DMS79 (cell line): Measurements from ENCODE around the gene WIPF2.
"Not testable (repeated sequence)": the region's sequence is repeated elsewhere in the genome, so short reads cannot be mapped to it uniquely, and the experiment has no call there.

Experiments used
- DNase-seq: peaks from one replicate; lab custom pipeline; 2025; lab: John Stamatoyannopoulos, UW

WIPF2 gene

GRCh38 chr17:40295488-40296436 is 76.7 kb downstream of the WIPF2 start:
- no peak for DNase-seq

- no peak for DNase-seq
Observed at GRCh38 chr17:40297511-40297910, 78.4 kb downstream of the WIPF2 start.

- DNase-seq = no peak
Observed at GRCh38 chr17:40298726-40299125, 79.6 kb downstream of the WIPF2 start.

- DNase-seq = not testable (repeated sequence)
Observed at GRCh38 chr17:40299159-40299757, 80.2 kb downstream of the WIPF2 start.

GRCh38 chr17:40301315-40301714 is 82.2 kb downstream of the WIPF2 start:
- no peak for DNase-seq

GRCh38 chr17:40303009-40303657 is 84.0 kb downstream of the WIPF2 start:
- DNase-seq = peak; percentile 34

- peak; percentile 36 for DNase-seq
Observed at GRCh38 chr17:40303708-40304551, 84.8 kb downstream of the WIPF2 start.

- DNase-seq = not testable (repeated sequence)
Observed at GRCh38 chr17:40304552-40304863, 85.4 kb downstream of the WIPF2 start.

- not testable (repeated sequence) for DNase-seq
Observed at GRCh38 chr17:40304866-40305265, 85.8 kb downstream of the WIPF2 start.

GRCh38 chr17:40306395-40306794 is 87.3 kb downstream of the WIPF2 start:
- no peak for DNase-seq

- DNase-seq = no peak
Observed at GRCh38 chr17:40307001-40307730, 88.1 kb downstream of the WIPF2 start.

GRCh38 chr17:40307740-40308239 is 88.7 kb downstream of the WIPF2 start:
- DNase-seq = no peak

- DNase-seq = no peak
Observed at GRCh38 chr17:40309031-40309948, 90.2 kb downstream of the WIPF2 start, which contains the start of gene RARA. Gene RARA, plus strand, starts transcription at chr17:40309180. Its CDS starts 22,039 bp downstream, at chr17:40331219.

GRCh38 chr17:40309949-40310510 is 90.9 kb downstream of the WIPF2 start:
- DNase-seq = no peak

GRCh38 chr17:40310882-40311391 is 91.8 kb downstream of the WIPF2 start:
- no peak for DNase-seq

- DNase-seq = no peak
Observed at GRCh38 chr17:40311575-40311974, 92.5 kb downstream of the WIPF2 start.

GRCh38 chr17:40312131-40312731 is 93.1 kb downstream of the WIPF2 start:
- DNase-seq = no peak

- no peak for DNase-seq
Observed at GRCh38 chr17:40312893-40313667, 94.0 kb downstream of the WIPF2 start.
